TTC549 (cell line): ENCODE results near the gene FGR.
"Not testable (repeated sequence)": the region's sequence is repeated elsewhere in the genome, so short reads cannot be mapped to it uniquely, and the experiment has no call there.

Experiments used
- FAIRE-seq: peaks from 2 replicates; lab custom pipeline; 2012; peaks lifted over from hg19 to GRCh38; lab: Jason Lieb, UNC

FGR gene

GRCh38 chr1:27634177-27634984, 604 bp downstream of the FGR start:
- no peak for FAIRE-seq

- FAIRE-seq = no peak
These were observed 1.3 kb downstream of the FGR start for GRCh38 chr1:27633640-27634176.

- FAIRE-seq = no peak
These were observed 1.7 kb downstream of the FGR start for GRCh38 chr1:27633298-27633610.

- no peak for FAIRE-seq
These were observed 2.3 kb downstream of the FGR start for GRCh38 chr1:27632387-27633297.

DNA sequence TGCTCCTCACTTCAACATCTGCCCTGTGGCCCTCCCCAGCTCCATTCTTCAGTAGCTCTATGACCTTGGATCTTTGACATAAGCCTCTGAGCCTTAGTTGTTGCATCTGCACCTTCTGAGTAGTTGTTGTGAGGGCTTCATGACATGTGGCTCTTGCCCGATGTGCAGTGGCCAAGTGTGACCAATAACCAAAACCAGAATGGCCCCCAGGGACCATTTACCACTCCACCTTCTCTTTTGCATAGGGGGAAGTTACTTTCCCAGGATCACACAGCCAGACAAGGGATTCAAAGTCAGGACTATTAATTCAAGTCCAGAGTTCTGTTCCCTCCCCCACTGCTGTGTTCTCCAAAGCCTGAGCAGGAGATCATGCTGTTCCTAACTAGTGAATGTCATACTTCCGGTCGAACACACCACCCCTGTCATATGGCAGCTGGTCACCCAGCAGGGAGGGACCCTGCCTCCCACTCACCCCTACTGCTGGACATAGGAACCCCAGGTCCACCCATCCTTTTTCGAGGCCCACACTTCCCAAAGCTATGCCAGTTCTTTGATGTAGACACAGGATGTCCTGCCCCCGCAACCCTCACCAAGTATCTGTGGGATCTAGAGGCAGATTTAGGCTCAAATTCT, 4.0 kb downstream of the FGR start:
- no peak for FAIRE-seq

DNA sequence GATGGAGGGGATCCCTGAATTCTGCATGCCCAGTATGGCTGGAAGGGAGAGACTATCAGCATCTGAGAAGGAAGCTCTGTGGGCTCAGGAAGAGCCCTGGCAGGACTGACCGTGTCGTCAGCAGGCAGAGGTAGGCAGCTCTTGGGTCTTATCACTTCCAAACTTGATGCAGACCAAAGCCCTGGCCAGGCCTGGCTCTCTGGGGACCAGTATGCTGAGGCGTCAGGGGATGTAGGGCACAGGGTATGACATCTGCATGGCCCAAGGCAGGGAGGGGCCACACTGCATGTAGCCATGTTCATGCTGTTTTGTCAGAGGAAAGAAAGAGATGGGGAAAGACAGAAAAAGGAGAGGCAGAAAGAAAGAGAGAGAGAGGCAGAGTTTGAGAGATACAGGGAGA, 6.3 kb downstream of the FGR start:
- no peak for FAIRE-seq

DNA sequence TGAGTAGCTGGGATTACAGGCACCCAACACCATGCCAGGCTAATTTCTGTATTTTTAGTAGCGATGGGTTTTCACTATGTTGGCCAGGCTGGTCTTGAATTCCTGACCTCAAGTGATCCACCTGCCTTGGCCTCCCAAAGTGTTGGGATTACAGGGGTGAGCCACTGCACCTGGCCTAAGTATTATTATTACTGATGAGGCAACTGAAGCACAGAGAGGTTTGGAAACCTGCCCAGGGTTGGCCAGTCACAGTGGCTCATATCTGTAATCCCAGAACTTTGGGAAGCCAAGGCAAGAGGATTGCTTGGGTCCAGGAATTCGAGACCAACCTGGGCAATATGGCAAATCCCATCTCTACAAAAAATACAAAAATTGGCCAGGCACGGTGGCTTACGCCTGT, 7.3 kb downstream of the FGR start:
- not testable (repeated sequence) for FAIRE-seq

DNA sequence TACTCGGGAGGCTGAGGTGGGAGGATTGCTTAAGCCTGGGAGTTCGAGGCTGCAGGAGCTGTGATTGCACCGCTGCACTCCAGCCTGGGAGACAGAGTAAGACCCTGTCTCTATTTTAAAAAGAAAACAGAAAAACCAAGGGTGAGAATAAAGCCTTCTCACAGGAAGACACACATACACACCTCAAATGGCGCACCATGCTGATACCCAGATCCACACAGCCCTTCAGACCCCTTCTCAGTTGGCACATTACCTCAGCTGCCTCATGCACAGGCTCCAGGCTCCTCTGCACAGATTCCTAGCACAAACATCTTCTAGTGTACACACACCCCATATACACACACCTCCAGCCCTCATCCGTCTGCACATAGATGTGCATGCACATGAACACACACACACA, 7.9 kb downstream of the FGR start:
- no peak for FAIRE-seq

- FAIRE-seq = no peak
These were observed 8.7 kb downstream of the FGR start for GRCh38 chr1:27626031-27626935.

GRCh38 chr1:27624467-27625178, 10.4 kb downstream of the FGR start:
- FAIRE-seq = no peak

- no peak for FAIRE-seq
These were observed 11.4 kb downstream of the FGR start for GRCh38 chr1:27623327-27624212.

DNA sequence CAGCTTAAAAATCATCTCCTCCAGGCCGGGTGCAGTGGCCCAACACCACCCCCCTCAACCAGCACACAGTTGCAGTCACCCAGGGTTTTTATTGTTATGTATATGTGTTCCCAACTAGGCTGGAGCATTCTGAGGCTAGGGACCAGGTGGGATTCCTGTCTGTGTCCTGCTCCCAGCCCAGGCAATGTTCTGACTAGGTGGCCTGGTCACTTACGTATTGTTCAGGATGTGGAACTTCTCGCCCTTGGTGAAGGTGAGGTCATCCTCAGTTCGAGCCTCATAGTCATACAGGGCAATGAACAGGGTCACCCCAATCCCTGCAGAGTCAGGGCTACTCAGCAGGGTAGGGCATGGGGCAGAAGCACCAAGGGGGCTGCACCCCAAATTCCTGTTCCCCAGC, 12.2 kb downstream of the FGR start:
- FAIRE-seq = no peak

GRCh38 chr1:27621051-27621920, 13.7 kb downstream of the FGR start:
- FAIRE-seq = no peak

DNA sequence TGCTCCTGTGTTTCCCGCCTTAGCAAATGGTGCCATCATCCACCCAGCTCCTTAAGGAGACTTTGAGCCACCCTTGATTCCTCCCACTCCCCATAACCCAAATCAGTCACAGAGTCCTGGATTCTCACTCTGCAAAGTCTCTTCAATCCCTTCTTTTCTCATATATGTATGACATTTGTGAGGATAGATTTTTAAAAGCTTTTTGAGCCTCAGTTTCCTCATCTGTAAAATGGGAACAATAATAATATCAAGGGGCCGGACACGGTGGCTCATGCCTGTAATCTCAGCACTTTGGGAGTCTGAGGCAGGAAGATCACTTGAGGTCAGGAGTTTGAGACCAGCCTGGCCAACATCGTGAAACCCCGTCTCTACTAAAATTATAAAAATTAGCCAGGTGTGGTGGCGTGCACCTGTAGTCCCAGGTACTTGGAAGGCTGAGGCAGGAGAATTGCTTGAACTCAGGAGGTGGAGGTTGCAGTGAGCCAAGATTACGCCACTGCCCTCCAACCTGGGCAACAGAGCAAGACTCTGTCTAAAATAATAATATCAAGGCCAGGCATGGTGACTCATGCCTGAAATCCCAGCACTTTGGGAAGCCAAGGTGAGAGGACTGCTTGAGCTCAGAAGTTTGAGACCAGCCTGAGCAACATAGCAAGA, 15.1 kb downstream of the FGR start:
- FAIRE-seq = not testable (repeated sequence)

- no peak for FAIRE-seq
These were observed 16.5 kb downstream of the FGR start for GRCh38 chr1:27618341-27619082.

- no peak for FAIRE-seq
These were observed 17.6 kb downstream of the FGR start for GRCh38 chr1:27617420-27617819.

DNA sequence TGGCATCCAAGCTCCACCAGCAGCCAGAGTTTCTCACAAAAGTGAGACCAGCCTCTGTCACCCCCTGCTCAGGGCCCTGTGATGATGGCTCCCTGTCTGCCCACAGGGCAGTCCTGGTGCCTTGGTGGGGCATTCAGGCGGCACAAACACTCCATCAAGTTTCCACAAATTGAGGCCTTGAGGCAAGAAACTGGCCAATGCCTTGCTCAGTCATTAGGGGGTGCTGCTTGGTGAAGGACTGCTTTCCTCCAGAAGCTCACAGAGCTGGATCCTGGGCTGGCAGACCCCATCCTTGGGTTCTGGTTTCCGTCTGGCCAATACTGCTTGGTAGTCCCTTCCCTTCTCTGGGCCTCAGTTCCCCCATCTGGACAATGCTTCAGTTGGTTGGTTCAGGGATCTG, 18.5 kb downstream of the FGR start:
- no peak for FAIRE-seq
